Femur (tissue), 1 donor: ENCODE measurements around the gene HOXD13.
A peak's percentile ranks its signal among the peaks of the same experiment; 100 is the strongest.

Experiments used
- DNase-seq: peaks from one replicate; pipeline ENCODE4 v3.0.0-alpha.2; 2017

The HOXD13 gene

GRCh38 chr2:176081376-176081836 lies 11.1 kb upstream of the HOXD13 start:
- no peak for DNase-seq

- DNase-seq: no peak
These were observed 10.5 kb upstream of the HOXD13 start for GRCh38 chr2:176081837-176082524.

GRCh38 chr2:176082525-176082823 lies 10.0 kb upstream of the HOXD13 start:
- DNase-seq: no peak

- no peak for DNase-seq
These were observed 9.4 kb upstream of the HOXD13 start for GRCh38 chr2:176082824-176083751.

- DNase-seq: no peak
These were observed 8.7 kb upstream of the HOXD13 start, which contains the start of gene EVX2 for GRCh38 chr2:176083796-176084261. TSS of gene EVX2 (minus strand) at chr2:176083962. CDS start at chr2:176083776, 186 bp downstream.

GRCh38 chr2:176084611-176085119 lies 7.9 kb upstream of the HOXD13 start:
- no peak for DNase-seq

- DNase-seq: no peak
These were observed 7.3 kb upstream of the HOXD13 start for GRCh38 chr2:176085120-176085788.

GRCh38 chr2:176085861-176086771 lies 6.4 kb upstream of the HOXD13 start:
- DNase-seq: no peak

GRCh38 chr2:176087330-176088047 lies 5.0 kb upstream of the HOXD13 start:
- no peak for DNase-seq

- DNase-seq: peak; percentile 76
These were observed 4.2 kb upstream of the HOXD13 start for GRCh38 chr2:176088048-176088936.

- no peak for DNase-seq
These were observed 3.3 kb upstream of the HOXD13 start for GRCh38 chr2:176088937-176089842.

GRCh38 chr2:176089843-176090395 lies 2.6 kb upstream of the HOXD13 start:
- no peak for DNase-seq

- DNase-seq: no peak
These were observed 1.7 kb upstream of the HOXD13 start for GRCh38 chr2:176090862-176091261.

- DNase-seq: no peak
These were observed 927 bp upstream of the HOXD13 start for GRCh38 chr2:176091329-176092258.

- peak; percentile 28 for DNase-seq
These were observed 800 bp downstream of the HOXD13 start for GRCh38 chr2:176093145-176093897.

GRCh38 chr2:176093898-176094249 lies 1.4 kb downstream of the HOXD13 start:
- DNase-seq: no peak

- peak; percentile 16 for DNase-seq
These were observed 1.8 kb downstream of the HOXD13 start for GRCh38 chr2:176094349-176094748.
